GM21825 (cell line): ENCODE results near the gene FANCD2OS.
"Not testable (repeated sequence)": the region's sequence is repeated elsewhere in the genome, so short reads cannot be mapped to it uniquely, and the experiment has no call there.

Source experiments
- ATAC-seq: cut with Tn5 transposase; IDR thresholded peaks from one replicate; pipeline ENCODE4 v1.9.1; 2021; ENCODE audit warnings: mild to moderate bottlenecking, moderate library complexity; ENCODE audit not compliant: unreplicated experiment

The FANCD2OS gene

DNA sequence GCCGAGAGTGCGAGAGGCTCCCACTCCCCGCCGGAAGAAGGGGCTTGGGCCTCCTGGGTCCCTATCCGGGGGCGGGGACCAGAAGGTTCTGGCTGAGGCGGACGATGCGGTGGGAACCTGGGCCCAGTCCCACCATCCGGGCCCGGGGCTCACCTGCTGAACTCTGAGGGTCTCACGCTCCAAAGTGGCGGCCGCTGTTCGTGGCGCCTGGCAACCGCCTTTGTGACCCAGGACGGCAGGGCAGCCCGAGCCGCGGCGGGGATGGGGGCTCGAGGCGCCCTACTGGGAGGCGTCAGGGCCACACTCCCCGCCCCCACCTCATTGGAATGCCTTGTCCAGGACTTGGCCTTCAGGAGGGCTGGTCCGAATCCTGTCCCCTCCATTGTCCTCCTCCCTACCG, at the start of gene FANCD2OS:
FANCD2OS (minus strand) TSS at position 165 of the 400 bp plus-strand sequence. CDS start 3,481 bp downstream, outside the sequence.
- ATAC-seq = no peak

GRCh38 chr3:10157031-10157430, 49.0 kb upstream of the FANCD2OS start:
- ATAC-seq = no peak

- ATAC-seq = no peak
These were observed 47.6 kb upstream of the FANCD2OS start for GRCh38 chr3:10155658-10156057.

GRCh38 chr3:10155123-10155472, 47.0 kb upstream of the FANCD2OS start:
- ATAC-seq = no peak

GRCh38 chr3:10154335-10155122, 46.5 kb upstream of the FANCD2OS start:
- no peak for ATAC-seq

DNA sequence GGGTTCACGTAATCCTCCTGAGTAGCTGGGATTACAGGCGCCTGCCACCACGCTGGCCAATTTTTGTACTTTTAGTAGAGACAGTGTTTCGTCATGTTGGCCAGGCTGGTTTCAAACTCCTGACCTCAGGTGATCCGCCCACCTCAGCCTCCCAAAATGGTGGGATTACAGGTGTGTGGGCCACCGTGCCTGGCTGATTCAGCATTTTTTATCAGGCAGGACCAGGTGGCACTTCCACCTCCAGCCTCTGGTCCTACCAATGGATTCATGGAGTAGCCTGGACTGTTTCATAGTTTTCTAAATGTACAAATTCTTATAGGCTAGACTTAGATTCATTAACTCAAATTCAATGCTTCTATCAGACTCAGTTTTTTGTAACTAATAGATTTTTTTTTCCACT, 42.9 kb upstream of the FANCD2OS start:
- no peak for ATAC-seq

GRCh38 chr3:10149226-10149625, 41.2 kb upstream of the FANCD2OS start:
- no peak for ATAC-seq

DNA sequence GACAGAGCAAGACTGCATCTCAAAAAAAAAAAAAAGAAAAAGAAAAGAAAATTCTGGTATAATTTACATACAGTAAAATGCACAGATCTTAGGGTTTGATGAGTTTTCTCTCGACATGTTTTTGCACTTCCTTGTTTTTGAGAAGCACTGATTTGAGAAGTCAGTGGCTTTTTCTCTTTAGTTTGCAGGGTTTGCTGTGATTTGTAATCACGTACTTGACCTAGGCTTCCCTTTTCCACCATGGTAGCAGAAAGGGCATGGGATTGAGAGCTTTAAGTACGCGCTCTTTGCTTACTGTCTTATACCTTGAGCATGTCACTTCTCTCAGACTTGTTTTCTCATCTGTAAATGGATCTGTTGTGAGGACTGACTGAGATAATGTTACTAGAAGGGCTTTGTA, 37.6 kb upstream of the FANCD2OS start:
- ATAC-seq = no peak

DNA sequence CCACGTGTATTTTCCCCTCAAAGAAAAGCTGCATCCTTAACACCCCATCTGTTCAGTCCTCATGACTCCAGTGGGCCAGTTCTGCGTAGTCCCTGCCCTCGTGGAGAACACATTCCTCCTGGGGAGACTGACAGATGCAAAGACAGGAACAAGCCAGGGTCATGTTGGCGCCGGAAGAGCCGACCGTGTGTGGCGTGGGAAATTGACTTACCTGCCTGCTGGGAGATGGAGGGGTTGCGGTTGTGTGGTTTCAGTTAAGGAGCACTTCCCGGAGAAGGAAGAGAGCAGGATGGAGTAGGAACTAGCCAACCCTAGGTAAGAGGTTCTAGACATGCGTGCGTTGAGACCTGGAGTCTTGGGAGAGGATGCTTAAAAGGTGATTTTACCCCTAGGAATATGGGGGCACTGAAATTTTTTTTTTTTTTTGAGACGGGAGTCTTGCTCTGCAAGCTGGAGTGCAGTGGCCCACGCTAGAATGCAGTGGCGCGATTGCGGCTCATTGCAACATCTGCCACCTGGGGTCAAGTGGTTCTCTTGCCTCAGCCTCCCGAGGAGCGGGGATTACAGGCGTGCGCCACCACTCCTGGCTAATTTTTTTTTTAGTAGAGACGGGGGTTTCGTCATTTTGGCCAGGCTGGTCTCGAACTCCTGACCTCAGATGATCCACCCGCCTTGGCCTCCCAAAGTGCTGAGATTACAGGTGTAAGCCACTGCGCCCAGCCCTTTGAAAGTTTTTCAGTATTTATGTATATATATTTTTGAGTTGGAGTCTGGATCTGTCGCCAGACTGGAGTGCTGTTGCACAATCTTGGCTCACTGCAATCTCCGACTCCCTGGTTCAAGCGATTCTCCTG, 34.9 kb upstream of the FANCD2OS start:
- no peak for ATAC-seq

- ATAC-seq = no peak
These were observed 33.0 kb upstream of the FANCD2OS start for GRCh38 chr3:10140996-10141546.

GRCh38 chr3:10137178-10137577, 29.1 kb upstream of the FANCD2OS start:
- ATAC-seq = no peak

GRCh38 chr3:10136426-10137005, 28.5 kb upstream of the FANCD2OS start:
- no peak for ATAC-seq

GRCh38 chr3:10135872-10136271, 27.8 kb upstream of the FANCD2OS start:
- not testable (repeated sequence) for ATAC-seq

GRCh38 chr3:10122724-10123123, 14.7 kb upstream of the FANCD2OS start:
- ATAC-seq = no peak

- no peak for ATAC-seq
These were observed 13.0 kb upstream of the FANCD2OS start for GRCh38 chr3:10121064-10121463.

GRCh38 chr3:10119376-10119775, 11.3 kb upstream of the FANCD2OS start:
- no peak for ATAC-seq

- no peak for ATAC-seq
These were observed 8.9 kb upstream of the FANCD2OS start for GRCh38 chr3:10116928-10117327.

DNA sequence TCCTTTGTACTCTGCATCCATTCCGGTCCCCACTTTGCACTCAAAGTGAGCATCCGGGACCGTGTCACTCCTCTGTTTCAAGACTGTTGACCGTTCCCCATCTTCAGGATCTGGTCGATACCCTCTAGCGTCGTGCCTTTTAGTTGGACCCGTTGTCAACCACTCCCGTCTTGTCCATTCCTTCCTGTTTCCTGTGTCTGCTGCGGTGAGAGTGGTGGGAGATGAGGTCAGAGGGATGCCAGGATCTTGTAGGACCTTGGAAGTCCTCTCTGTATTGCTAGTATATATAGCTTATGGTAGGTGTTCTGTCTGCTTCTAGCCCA, 8.0 kb upstream of the FANCD2OS start:
- peak; percentile 10 for ATAC-seq

DNA sequence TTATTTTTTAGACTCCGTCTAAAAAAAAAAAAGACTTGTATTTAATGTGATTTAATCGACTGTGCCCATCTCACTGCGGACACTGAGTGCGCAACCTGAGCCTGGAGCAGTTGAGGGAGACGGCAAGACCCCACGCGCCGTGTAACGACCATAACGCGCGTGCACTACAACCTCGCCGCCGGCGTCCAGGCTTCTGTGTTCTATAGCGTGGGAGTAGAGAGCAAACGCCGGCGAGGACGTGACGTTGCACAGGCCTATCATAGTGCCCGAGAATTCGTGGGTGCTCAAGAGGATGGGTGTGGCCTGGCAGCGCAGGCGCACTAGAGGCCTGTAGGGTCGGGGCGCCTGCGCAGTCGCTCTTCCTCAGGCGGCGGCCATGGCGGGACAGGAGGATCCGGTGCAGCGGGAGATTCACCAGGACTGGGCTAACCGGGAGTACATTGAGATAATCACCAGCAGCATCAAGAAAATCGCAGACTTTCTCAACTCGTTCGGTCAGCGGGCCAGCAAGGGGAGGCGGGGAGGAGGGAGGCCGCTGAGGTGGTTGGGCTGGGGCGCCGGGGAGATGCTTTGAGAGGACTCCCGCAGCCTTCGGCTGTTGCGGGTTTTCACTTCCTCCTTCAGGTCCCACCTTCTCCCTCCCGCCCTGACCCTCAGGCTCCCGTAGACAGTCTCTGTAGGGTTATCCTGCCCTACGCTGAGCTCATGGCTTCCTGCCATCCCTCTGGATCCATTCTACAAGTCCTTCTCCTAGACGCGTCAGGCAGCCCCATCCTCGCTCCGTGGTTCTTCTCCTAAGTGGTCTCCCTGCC, 7.5 kb upstream of the FANCD2OS start, which contains the start of gene BRK1:
BRK1 (plus strand) TSS at position 350 of the 812 bp plus-strand sequence; CDS start at position 377, 27 bp downstream.
- peak; percentile 95 for ATAC-seq

GRCh38 chr3:10106919-10107318, 1.1 kb downstream of the FANCD2OS start:
- ATAC-seq = no peak

DNA sequence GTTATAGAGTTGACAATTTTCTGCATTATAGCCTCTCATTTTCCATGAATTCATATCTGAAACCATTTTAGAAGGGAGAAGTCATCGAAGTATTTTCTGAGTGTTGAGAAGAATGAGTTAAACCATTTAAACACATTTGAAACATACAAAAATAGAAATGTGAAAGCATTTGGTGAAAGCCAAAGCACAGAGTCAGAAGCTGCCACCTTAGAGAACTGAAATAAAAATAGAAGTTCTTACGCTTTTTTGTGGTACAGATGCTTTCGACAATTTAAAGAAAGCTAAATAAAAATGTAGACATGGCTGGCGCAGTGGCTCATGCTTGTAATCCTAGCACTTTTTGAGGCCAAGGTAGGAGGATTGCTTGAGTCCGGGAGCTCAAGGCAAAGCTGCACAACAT, 9.0 kb downstream of the FANCD2OS start:
- ATAC-seq = no peak
